Effector memory CD8-positive, alpha-beta T cell (primary cell): Measurements from ENCODE around the gene XPR1.

ENCODE experiments used
- ATAC-seq: fragments of 150-1000 bp; cut with Tn5 transposase; replicated peaks from 2 replicates; pipeline ENCODE4 v1.10.0; 2021; ENCODE audit warnings: mild to moderate bottlenecking, moderate library complexity
- DNase-seq, 3 experiments: peaks; one replicate each; pipeline ENCODE4 v3.0.0; 2021
- H3K27ac Mint-ChIP-seq, 2 donors: one replicate each; pipeline ENCODE4 v1.8.0; 2022; ENCODE audit warnings: mild to moderate bottlenecking in 2 of 2, mixed read lengths in 2 of 2, moderate library complexity in 2 of 2
- H3K27me3 Mint-ChIP-seq, 2 donors: one replicate each; pipeline ENCODE4 v1.8.0; 2022; ENCODE audit warnings: mixed read lengths in 2 of 2
- H3K36me3 Mint-ChIP-seq: one replicate; pipeline ENCODE4 v1.8.0; 2022; ENCODE audit warnings: mild to moderate bottlenecking, moderate library complexity, mixed read lengths; ENCODE audit not compliant: insufficient read depth
- H3K4me1 Mint-ChIP-seq, 2 donors: one replicate each; pipeline ENCODE4 v1.8.0; 2022; ENCODE audit warnings: low read depth in 2 of 2, mixed read lengths in 2 of 2
- H3K4me3 Mint-ChIP-seq, 2 donors: one replicate each; pipeline ENCODE4 v1.8.0; 2022; ENCODE audit warnings: mild to moderate bottlenecking in 2 of 2, mixed read lengths in 2 of 2, moderate library complexity in 2 of 2
- H3K9me3 Mint-ChIP-seq, 2 donors: one replicate each; pipeline ENCODE4 v1.8.0; 2022; ENCODE audit warnings: mixed read lengths in 2 of 2

XPR1 gene

GRCh38 chr1:180898441-180899219 lies 266.8 kb downstream of the XPR1 start:
- DNase-seq: no peak
- no peak overlapping the region for H3K27ac Mint-ChIP-seq
- no peak for ATAC-seq
- peaks cover 3% of the 10 kb centered on the region for H3K36me3 Mint-ChIP-seq
- H3K4me3 Mint-ChIP-seq: no peak overlapping the region
- H3K9me3 Mint-ChIP-seq: peaks cover 0 to 3% of the 10 kb centered on the region in 2 donors
- peaks cover 0 to 2% of the 10 kb centered on the region in 2 donors for H3K4me1 Mint-ChIP-seq
- peaks cover 8 to 22% of the 10 kb centered on the region in 2 donors for H3K27me3 Mint-ChIP-seq

GRCh38 chr1:180899262-180899661 lies 267.4 kb downstream of the XPR1 start:
- DNase-seq (no peak), ATAC-seq (no peak)
- peaks cover 0 to 3% of the 10 kb centered on the region in 2 donors for H3K9me3 Mint-ChIP-seq
- peaks cover 0 to 2% of the 10 kb centered on the region in 2 donors for H3K4me1 Mint-ChIP-seq
- no peak overlapping the region for H3K27ac Mint-ChIP-seq
- peaks cover 8 to 22% of the 10 kb centered on the region in 2 donors for H3K27me3 Mint-ChIP-seq
- no peak overlapping the region for H3K4me3 Mint-ChIP-seq
- peaks cover 3% of the 10 kb centered on the region for H3K36me3 Mint-ChIP-seq

- H3K27me3 Mint-ChIP-seq: peaks cover 8 to 23% of the 10 kb centered on the region in 2 donors
- peaks cover 0 to 2% of the 10 kb centered on the region in 2 donors for H3K4me1 Mint-ChIP-seq
- no peak for ATAC-seq
- no peaks in the 10 kb centered on the region for H3K36me3 Mint-ChIP-seq
- no peak for DNase-seq
- no peaks in the 10 kb centered on the region for H3K9me3 Mint-ChIP-seq
- no peak overlapping the region for H3K27ac Mint-ChIP-seq
- no peak overlapping the region for H3K4me3 Mint-ChIP-seq
Observed at GRCh38 chr1:180901076-180901990, 269.5 kb downstream of the XPR1 start.

GRCh38 chr1:180902541-180902940 lies 270.7 kb downstream of the XPR1 start:
- Mint-ChIP-seq H3K4me3 (no peak overlapping the region), H3K36me3 (no peaks in the 10 kb centered on the region), H3K27ac (no peak overlapping the region), H3K9me3 (no peaks in the 10 kb centered on the region), H3K27me3 (peaks cover 16 to 35% of the 10 kb centered on the region in 2 donors), H3K4me1 (peaks cover 0 to 4% of the 10 kb centered on the region in 2 donors)
- ATAC-seq (no peak), DNase-seq (no peak)

GRCh38 chr1:180905927-180906326 lies 274.1 kb downstream of the XPR1 start:
- Mint-ChIP-seq H3K27me3 (peaks cover 29 to 49% of the 10 kb centered on the region in 2 donors), H3K4me3 (no peak overlapping the region), H3K27ac (no peak overlapping the region), H3K4me1 (peaks cover 5 to 6% of the 10 kb centered on the region in 2 donors), H3K9me3 (no peaks in the 10 kb centered on the region), H3K36me3 (no peaks in the 10 kb centered on the region)
- no peak for DNase-seq
- ATAC-seq: no peak

GRCh38 chr1:180906511-180906910 lies 274.7 kb downstream of the XPR1 start:
- Mint-ChIP-seq H3K36me3 (no peaks in the 10 kb centered on the region), H3K4me3 (no peak overlapping the region), H3K27ac (no peak overlapping the region), H3K27me3 (peaks cover 24 to 48% of the 10 kb centered on the region in 2 donors), H3K9me3 (no peaks in the 10 kb centered on the region), H3K4me1 (peaks cover 5 to 6% of the 10 kb centered on the region in 2 donors)
- no peak for ATAC-seq
- DNase-seq: no peak

GRCh38 chr1:180907313-180908055 lies 275.7 kb downstream of the XPR1 start:
- Mint-ChIP-seq H3K4me3 (no peak overlapping the region), H3K27ac (no peak overlapping the region), H3K9me3 (no peaks in the 10 kb centered on the region), H3K27me3 (peaks cover 21 to 50% of the 10 kb centered on the region in 2 donors), H3K36me3 (no peaks in the 10 kb centered on the region), H3K4me1 (peaks cover 6 to 8% of the 10 kb centered on the region in 2 donors)
- ATAC-seq (no peak), DNase-seq (no peak)

GRCh38 chr1:180908074-180908765 lies 276.4 kb downstream of the XPR1 start:
- H3K36me3 Mint-ChIP-seq: no peaks in the 10 kb centered on the region
- no peak overlapping the region for H3K27ac Mint-ChIP-seq
- no peak overlapping the region for H3K4me3 Mint-ChIP-seq
- no peaks in the 10 kb centered on the region for H3K9me3 Mint-ChIP-seq
- H3K27me3 Mint-ChIP-seq: peaks cover 22 to 50% of the 10 kb centered on the region in 2 donors
- no peak for ATAC-seq
- H3K4me1 Mint-ChIP-seq: peaks cover 6 to 8% of the 10 kb centered on the region in 2 donors
- no peak for DNase-seq

GRCh38 chr1:180909005-180909414 lies 277.2 kb downstream of the XPR1 start:
- H3K9me3 Mint-ChIP-seq: no peaks in the 10 kb centered on the region
- no peaks in the 10 kb centered on the region for H3K36me3 Mint-ChIP-seq
- ATAC-seq (no peak), DNase-seq (no peak)
- H3K27ac Mint-ChIP-seq: no peak overlapping the region
- H3K4me3 Mint-ChIP-seq: peak overlapping the region; percentile 3
- peaks cover 8 to 9% of the 10 kb centered on the region in 2 donors for H3K4me1 Mint-ChIP-seq
- H3K27me3 Mint-ChIP-seq: peaks cover 30 to 58% of the 10 kb centered on the region in 2 donors

- no peaks in the 10 kb centered on the region for H3K36me3 Mint-ChIP-seq
- H3K4me3 Mint-ChIP-seq: peak overlapping the region in 1 of 2 donors; percentile 3
- H3K4me1 Mint-ChIP-seq: peaks cover 8 to 9% of the 10 kb centered on the region in 2 donors
- peaks cover 31 to 63% of the 10 kb centered on the region in 2 donors for H3K27me3 Mint-ChIP-seq
- no peak for ATAC-seq
- no peak for DNase-seq
- no peak overlapping the region for H3K27ac Mint-ChIP-seq
- H3K9me3 Mint-ChIP-seq: no peaks in the 10 kb centered on the region
Observed at GRCh38 chr1:180909462-180909976, 277.7 kb downstream of the XPR1 start.

GRCh38 chr1:180911640-180912191 lies 279.9 kb downstream of the XPR1 start:
- Mint-ChIP-seq H3K36me3 (no peaks in the 10 kb centered on the region), H3K4me3 (peak overlapping the region; percentile 47 to 48), H3K4me1 (peaks cover 8 to 9% of the 10 kb centered on the region in 2 donors)

GRCh38 chr1:180912211-180912800 lies 280.5 kb downstream of the XPR1 start:
- ATAC-seq (no peak), DNase-seq (no peak)
- Mint-ChIP-seq H3K27ac (no peak overlapping the region), H3K27me3 (peaks cover 26 to 66% of the 10 kb centered on the region in 2 donors), H3K4me1 (peaks cover 8 to 9% of the 10 kb centered on the region in 2 donors), H3K4me3 (peak overlapping the region; percentile 47 to 48), H3K9me3 (no peaks in the 10 kb centered on the region), H3K36me3 (no peaks in the 10 kb centered on the region)

More at GRCh38 chr1:180911640-180912191, 279.9 kb downstream of the XPR1 start:
- Mint-ChIP-seq H3K27me3 (peaks cover 31 to 72% of the 10 kb centered on the region in 2 donors), H3K9me3 (no peaks in the 10 kb centered on the region), H3K27ac (no peak overlapping the region)
- no peak for DNase-seq
- no peak for ATAC-seq
